H1 (cell line): ENCODE results near the gene NDUFB5.

Experiments used
- CHD1 ChIP-seq: IDR thresholded peaks from 2 replicates; pipeline ENCODE4 v1.6.1; 2012; ENCODE audit warnings: low read depth, low read length, improper control_type of control experiment
- CREB1 ChIP-seq: IDR thresholded peaks from 2 replicates; pipeline ENCODE4 v1.6.1; 2012; ENCODE audit warnings: inconsistent platforms
- CTCF ChIP-seq, 3 experiments: IDR thresholded peaks; 1 replicate in 2 of 3; 2 replicates in 1 of 3; pipeline versions ENCODE4 v1.5.1 to v1.6.1; 2011; ENCODE audit warnings: low read length in 3 of 3, mild to moderate bottlenecking in 3 of 3, inconsistent platforms in 2 of 3, low read depth in 1 of 3, moderate library complexity in 1 of 3; ENCODE audit not compliant: insufficient read depth in 1 of 3; ENCODE audit errors: control extremely low read depth in 1 of 3
- EGR1 ChIP-seq: IDR thresholded peaks from 2 replicates; pipeline ENCODE4 v1.6.1; 2011; ENCODE audit warnings: low read depth, low read length, borderline replicate concordance
- EZH2 ChIP-seq: fragments of 200-600 bp; sonication (generic); IDR thresholded peaks from 2 replicates; pipeline ENCODE4 v1.7.1; 2012; ENCODE audit warnings: low read depth, mild to moderate bottlenecking, moderate library complexity, low read length, inconsistent platforms; ENCODE audit not compliant: severe bottlenecking
- JUN ChIP-seq: IDR thresholded peaks from 2 replicates; pipeline ENCODE4 v1.6.1; 2011; ENCODE audit warnings: low read depth, mild to moderate bottlenecking, improper control_type of control experiment, low read length
- POLR2A ChIP-seq, 2 experiments: IDR thresholded peaks; 1 replicate in 1 of 2; 2 replicates in 1 of 2; pipeline ENCODE4 v1.6.1; 2011; ENCODE audit warnings: low read depth in 2 of 2, low read length in 2 of 2, mild to moderate bottlenecking in 2 of 2; ENCODE audit errors: control extremely low read depth in 1 of 2
- POLR2AphosphoS5 ChIP-seq: IDR thresholded peaks from 2 replicates; pipeline ENCODE4 v1.6.1; 2011; ENCODE audit warnings: low read depth, low read length
- RNF2 ChIP-seq: fragments of 200-900, 300-1000 bp; sonication (generic); IDR thresholded peaks from 2 replicates; pipeline ENCODE4 v1.7.1; 2016; ENCODE audit warnings: borderline replicate concordance, low read depth, mild to moderate bottlenecking, antibody characterized with exemption, low read length; ENCODE audit not compliant: poor library complexity, severe bottlenecking; ENCODE audit errors: missing control alignments
- SP1 ChIP-seq: IDR thresholded peaks from 2 replicates; pipeline ENCODE4 v1.6.1; 2011; ENCODE audit warnings: low read depth, low read length
- YY1 ChIP-seq: IDR thresholded peaks from 2 replicates; pipeline ENCODE4 v1.6.1; 2011; ENCODE audit warnings: low read depth, mild to moderate bottlenecking, low read length

- TF ChIP-seq POLR2A (IDR thresholded peaks at IDR 0.05; ENCODE audit: control extremely low read depth in 1 of 2, low read depth in 2 of 2, low read length in 2 of 2) (no peak), JUN (no peak), CTCF (IDR thresholded peaks at IDR 0.05; ENCODE audit: control extremely low read depth in 1 of 3, insufficient read depth in 1 of 3, low read depth in 1 of 3, low read length in 3 of 3) (no peak), CREB1 (no peak), EGR1 (no peak), EZH2 (no peak), CHD1 (no peak), YY1 (no peak), RNF2 (no peak), POLR2AphosphoS5 (no peak), SP1 (no peak)
Observed at GRCh38 chr3:179565496-179565895, 39.1 kb upstream of the NDUFB5 start.
